Peyer's patch (tissue), 4 donors: ENCODE measurements around the gene CXCL6.

Experiments
- CTCF ChIP-seq, 6 experiments: fragments of 450-650 bp in 4 of 6; fragments of 200-600 bp in 2 of 6; sonication (generic) in 1 of 6; IDR thresholded peaks; one replicate each; pipeline ENCODE4 v1.5.1; 2017 to 2019; ENCODE audit warnings: antibody characterized with exemption in 6 of 6, mild to moderate bottlenecking in 3 of 6, moderate library complexity in 1 of 6
- POLR2A ChIP-seq, 2 donors: fragments of 450-650 bp; IDR thresholded peaks; one replicate each; pipeline ENCODE4 v1.5.1; 2017; ENCODE audit warnings: antibody characterized with exemption in 2 of 2, mild to moderate bottlenecking in 2 of 2, moderate library complexity in 2 of 2

GRCh38 chr4:73822812-73823504 lies 13.5 kb upstream of the CXCL6 start:
- TF ChIP-seq CTCF (IDR thresholded peaks at IDR 0.05) (no peak), POLR2A (IDR thresholded peaks at IDR 0.05) (no peak)
